Stomach (tissue), 4 donors: ENCODE data around the gene CHTF18.

Experiments used
- POLR2A ChIP-seq, 4 donors: fragments of 450-650 bp; IDR thresholded peaks; one replicate each; pipeline ENCODE4 v1.6.1; 2016; ENCODE audit warnings: antibody characterized with exemption in 4 of 4, control low read depth in 2 of 4, mild to moderate bottlenecking in 1 of 4, moderate library complexity in 1 of 4
- POLR2AphosphoS5 ChIP-seq, 3 donors: sonication (generic); formaldehyde crosslinking; IDR thresholded peaks; one replicate each; pipeline ENCODE4 v1.6.1; 2016; ENCODE audit warnings: antibody characterized with exemption in 3 of 3
- TF ChIP-seq, protein P1 (sequence below), 7 experiments: fragments of 450-650 bp in 4 of 7; fragments of 200-600 bp in 3 of 7; sonication (generic) in 3 of 7; IDR thresholded peaks; one replicate each; pipeline ENCODE4 v1.5.1; 2016 to 2019; ENCODE audit warnings: antibody characterized with exemption in 7 of 7, control low read depth in 2 of 7, mild to moderate bottlenecking in 1 of 7

DNA sequence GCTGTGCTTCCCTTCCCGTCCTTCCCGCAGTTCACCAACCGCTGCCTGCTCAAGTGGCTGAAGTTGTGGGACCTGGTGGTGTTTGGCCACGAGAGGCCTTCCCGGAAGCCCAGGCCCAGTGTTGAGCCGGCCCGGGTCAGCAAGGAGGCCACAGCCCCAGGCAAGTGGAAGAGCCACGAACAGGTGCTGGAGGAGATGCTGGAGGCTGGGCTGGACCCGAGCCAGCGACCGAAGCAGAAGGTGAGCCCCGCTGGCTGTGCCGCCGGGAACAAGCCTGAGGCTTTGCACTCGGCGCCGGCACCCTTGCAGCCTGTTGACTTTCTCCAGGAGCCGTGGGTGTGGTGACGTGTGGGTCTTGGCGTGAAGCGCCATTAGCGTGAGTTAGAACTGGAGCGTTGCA lies 2.7 kb downstream of the CHTF18 start:
- TF ChIP-seq POLR2AphosphoS5 (IDR thresholded peaks at IDR 0.05) (no peak), POLR2A (IDR thresholded peaks at IDR 0.05) (no peak)
- TF ChIP-seq, protein P1, sequence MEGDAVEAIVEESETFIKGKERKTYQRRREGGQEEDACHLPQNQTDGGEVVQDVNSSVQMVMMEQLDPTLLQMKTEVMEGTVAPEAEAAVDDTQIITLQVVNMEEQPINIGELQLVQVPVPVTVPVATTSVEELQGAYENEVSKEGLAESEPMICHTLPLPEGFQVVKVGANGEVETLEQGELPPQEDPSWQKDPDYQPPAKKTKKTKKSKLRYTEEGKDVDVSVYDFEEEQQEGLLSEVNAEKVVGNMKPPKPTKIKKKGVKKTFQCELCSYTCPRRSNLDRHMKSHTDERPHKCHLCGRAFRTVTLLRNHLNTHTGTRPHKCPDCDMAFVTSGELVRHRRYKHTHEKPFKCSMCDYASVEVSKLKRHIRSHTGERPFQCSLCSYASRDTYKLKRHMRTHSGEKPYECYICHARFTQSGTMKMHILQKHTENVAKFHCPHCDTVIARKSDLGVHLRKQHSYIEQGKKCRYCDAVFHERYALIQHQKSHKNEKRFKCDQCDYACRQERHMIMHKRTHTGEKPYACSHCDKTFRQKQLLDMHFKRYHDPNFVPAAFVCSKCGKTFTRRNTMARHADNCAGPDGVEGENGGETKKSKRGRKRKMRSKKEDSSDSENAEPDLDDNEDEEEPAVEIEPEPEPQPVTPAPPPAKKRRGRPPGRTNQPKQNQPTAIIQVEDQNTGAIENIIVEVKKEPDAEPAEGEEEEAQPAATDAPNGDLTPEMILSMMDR (IDR thresholded peaks at IDR 0.05): no peak
